Globus pallidus (tissue), 1 donor: ENCODE measurements around the gene RBMS3.
"Not testable (repeated sequence)": the region's sequence is repeated elsewhere in the genome, so short reads cannot be mapped to it uniquely, and the experiment has no call there.

Experiments used
- DNase-seq: peaks from one replicate; pipeline ENCODE4 v3.0.0-alpha.2; 2015; ENCODE audit warnings: low spot score

The RBMS3 gene

GRCh38 chr3:29312395-29312794, 31.5 kb downstream of the RBMS3 start:
- DNase-seq, result no peak

GRCh38 chr3:29312960-29313452, 32.1 kb downstream of the RBMS3 start:
- DNase-seq, result no peak

GRCh38 chr3:29313981-29314726, 33.3 kb downstream of the RBMS3 start:
- no peak for DNase-seq

GRCh38 chr3:29314727-29315088, 33.8 kb downstream of the RBMS3 start:
- DNase-seq, result no peak

- no peak for DNase-seq
These were observed 36.8 kb downstream of the RBMS3 start for GRCh38 chr3:29317659-29318173.

DNA sequence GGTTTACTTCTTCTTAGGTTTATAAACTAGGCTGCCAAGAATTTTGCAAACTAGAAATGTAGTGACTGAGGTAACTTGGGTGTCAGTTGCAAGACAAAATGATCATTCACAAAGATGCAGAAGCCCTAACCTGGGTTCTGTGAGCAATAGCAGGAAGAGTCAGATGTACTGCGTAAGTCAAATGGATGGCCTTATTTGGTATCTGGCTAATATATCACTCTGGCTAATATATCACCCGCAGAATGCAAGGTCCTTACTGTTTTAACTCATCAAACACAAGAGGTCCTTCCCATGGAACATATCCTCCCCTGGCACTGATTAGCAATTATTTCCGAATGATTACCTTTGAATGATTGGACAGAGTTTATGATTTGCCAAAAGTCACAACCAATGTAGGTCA, 37.4 kb downstream of the RBMS3 start:
- DNase-seq, result no peak

- no peak for DNase-seq
These were observed 38.4 kb downstream of the RBMS3 start for GRCh38 chr3:29319262-29319661.

DNA sequence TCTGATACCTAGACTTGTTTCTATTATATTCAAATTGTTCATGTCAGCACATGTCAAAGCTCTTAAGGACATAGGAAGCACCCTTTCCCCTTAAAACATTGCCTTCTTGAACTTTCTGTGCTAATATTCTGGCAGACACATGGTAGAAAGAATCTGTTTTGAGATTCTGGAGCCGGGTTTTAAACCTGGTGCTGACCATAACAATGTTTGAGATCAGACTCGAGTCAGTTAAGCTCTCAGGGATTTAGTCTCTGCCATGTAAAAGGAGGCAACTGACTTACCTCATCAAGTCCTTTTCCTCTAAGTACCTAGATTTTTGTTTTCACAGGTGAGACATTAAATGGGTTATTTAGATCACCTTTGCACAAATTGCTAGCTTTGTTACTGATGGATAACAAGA, 38.9 kb downstream of the RBMS3 start:
- no peak for DNase-seq

DNA sequence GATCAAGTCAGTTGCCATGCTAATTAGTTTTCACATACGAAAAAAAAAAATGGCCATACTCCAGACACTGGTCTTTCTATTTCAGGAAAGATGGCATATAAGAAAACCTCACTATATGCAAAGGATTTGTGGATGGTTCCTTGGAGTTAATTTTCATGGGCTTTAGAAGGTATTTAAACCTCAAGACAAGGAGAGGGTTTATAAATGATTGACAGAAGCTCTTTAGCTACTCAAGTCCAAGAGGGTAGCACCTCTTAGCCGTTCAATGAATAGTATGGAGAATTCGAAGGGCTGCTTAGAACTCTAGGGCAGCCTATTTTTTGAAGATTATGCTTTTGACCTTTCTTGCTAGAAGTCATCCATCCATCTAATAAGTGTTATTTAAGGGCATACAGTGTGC, 41.7 kb downstream of the RBMS3 start:
- no peak for DNase-seq

GRCh38 chr3:29324180-29324651, 43.3 kb downstream of the RBMS3 start:
- peak; percentile 33 for DNase-seq

DNA sequence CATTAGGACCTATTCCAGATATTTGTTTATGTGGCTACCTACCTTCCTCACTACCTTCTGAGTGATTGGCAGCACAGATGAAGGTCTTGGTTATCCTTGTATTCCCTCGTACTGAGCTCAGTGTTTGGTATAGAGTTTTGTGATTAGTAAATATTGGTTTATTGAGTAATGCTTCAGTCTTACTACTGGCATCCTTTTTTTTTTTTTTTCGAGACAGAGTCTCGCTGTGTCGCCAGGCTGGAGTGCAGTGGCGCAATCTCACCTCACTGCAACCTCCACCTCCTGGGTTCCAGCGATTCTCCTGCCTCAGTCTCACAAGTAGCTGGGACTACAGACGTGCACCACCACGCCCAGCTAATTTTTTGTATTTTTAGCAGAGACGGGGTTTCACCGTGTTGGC, 45.7 kb downstream of the RBMS3 start:
- DNase-seq, result not testable (repeated sequence)

DNA sequence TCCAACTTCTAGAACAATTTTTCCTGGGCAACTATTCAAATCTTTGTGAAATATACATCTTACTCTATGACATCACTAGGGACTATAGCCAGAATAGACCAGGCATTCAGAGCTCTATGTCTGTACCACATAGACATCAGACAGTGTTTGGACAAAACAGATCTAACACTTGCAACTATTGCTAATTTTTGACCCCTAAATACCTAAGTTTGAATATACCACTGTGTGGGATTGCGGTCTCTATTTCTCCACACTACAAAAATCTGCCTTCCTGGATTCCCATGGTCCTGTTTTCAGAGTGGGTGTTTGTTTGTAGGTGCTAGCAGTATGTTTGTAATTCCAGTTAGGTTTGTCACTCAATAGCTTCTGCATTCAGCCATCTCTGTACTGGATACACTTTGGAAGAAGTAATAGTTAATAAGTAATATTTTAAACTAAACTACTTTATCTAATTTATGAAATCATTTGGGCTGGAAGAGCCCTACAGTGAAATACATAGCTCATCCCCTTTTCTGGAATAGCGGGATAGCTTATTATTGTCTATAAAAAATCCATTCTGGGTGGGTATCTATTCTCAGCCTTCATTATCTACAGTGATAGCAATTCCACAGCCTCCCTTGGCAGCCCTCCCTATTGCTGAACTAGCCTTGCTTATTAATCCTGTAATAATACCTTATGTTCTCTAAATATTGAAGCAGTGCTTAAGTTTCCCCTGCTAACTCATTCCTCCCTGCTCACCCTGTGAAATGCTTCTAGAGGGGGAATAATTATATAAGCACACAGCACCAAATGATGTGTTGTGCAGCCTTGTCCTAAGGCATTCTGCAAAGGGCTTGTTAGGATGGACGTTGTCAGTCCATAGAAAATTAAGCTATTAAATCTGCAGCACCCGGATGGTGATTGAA, 49.4 kb downstream of the RBMS3 start:
- DNase-seq, result no peak

DNA sequence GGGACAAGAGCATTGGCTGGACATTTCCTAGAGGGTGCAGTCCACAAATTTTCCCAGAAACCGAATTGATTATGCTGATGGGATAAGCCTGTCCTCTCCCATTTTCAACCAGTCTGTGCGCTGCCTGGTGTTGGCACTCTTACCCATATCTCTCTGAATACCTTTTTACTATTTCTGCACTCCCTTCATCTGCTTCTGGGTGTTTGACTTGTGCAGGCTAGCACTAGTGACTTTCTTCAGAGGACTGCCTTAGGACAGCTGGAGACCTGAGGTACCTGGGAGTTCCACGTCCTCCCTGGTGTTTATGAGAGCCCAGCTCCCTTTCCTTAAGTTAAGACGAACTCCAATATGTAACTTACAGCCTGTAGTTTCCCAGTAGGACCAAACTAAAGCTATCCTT, 50.2 kb downstream of the RBMS3 start:
- DNase-seq, result no peak

GRCh38 chr3:29331456-29332194, 50.8 kb downstream of the RBMS3 start:
- DNase-seq, result no peak

DNA sequence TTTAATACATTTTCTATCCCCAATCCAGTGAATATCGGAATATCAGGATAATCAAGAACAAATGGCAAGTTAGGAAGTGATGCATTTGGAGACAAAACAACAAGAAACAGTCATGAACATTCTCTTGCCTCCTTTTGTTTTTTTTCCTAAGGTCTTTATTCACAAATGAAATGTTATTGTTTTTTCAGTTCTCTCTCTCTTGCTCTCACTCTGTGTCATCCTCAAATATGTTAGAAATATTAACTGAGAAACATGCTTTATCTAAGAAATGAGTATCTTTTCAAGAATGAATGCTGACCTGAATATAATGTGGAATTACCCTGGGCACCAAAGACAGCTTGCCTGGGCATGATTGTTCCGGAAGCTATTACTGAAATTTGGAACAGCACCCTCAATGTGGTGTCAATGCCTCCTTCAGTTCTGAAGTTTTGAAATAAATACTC, 51.3 kb downstream of the RBMS3 start:
- no peak for DNase-seq

DNA sequence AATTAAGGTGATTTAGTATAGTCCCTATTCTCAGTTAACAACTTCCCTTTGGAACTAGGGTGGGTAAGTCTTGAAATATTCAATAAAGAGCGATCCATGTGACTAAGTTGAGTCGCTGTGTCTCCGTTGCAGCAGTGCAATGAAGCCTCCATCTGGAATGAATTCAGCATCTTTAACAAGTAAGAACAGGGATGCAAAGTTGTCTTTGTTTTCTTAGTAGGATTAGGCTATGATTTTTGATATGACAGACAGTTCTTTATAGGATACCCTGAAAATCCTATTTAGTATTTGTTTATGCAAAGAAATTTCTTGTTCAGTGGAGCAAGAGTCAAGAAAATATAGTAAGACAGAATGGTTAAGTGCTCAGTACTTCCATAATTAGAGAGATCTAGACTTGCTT, 52.7 kb downstream of the RBMS3 start:
- no peak for DNase-seq

- DNase-seq, result no peak
These were observed 53.8 kb downstream of the RBMS3 start for GRCh38 chr3:29334706-29335105.

DNA sequence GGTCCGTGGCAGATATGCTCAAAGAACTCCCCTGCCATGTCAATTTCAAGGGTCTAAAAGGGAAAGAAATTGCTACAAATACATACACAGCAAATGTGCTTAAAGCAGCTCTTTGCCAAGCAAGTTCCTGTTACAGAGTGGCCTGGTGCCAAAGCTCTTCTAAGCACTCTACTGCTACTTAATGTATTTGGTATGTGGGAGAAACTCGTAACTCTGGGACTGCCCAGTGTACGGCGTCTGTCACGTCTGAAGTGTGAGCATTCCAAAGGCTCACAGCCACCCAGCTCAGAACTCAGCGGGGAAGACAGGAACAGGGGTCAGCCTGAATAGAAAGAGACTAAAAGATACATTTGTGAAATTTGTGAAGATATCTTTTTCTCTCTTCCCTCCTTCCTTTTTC, 54.6 kb downstream of the RBMS3 start:
- peak; percentile 40 for DNase-seq

GRCh38 chr3:29335943-29336342, 55.1 kb downstream of the RBMS3 start:
- no peak for DNase-seq

GRCh38 chr3:29337565-29337964, 56.7 kb downstream of the RBMS3 start:
- DNase-seq, result no peak

GRCh38 chr3:29338377-29338776, 57.5 kb downstream of the RBMS3 start:
- no peak for DNase-seq
